Astrocyte of the cerebellum (primary cell): ENCODE results near the gene TTN.

ENCODE experiments used
- DNase-seq: peaks from one replicate; pipeline ENCODE4 v3.0.0-alpha.2; 2011; ENCODE audit warnings: low read depth
- H3K4me3 ChIP-seq: 2 replicates; pipeline ENCODE4 v1.5.1; 2011; ENCODE audit warnings: mild to moderate bottlenecking, low read depth, low read length, moderate library complexity
- in situ Hi-C: cut with HindIII; loops from 2 replicates; pipeline ENCODE4 v1.10.0; 2017; ENCODE audit warnings: low sequenced_read_pairs
- TF ChIP-seq, protein P1 (sequence below): IDR thresholded peaks from 2 replicates; pipeline ENCODE4 v1.5.1; 2012; ENCODE audit warnings: low read length, low read depth, moderate library complexity, mild to moderate bottlenecking; ENCODE audit errors: missing control alignments

Gene TTN

DNA sequence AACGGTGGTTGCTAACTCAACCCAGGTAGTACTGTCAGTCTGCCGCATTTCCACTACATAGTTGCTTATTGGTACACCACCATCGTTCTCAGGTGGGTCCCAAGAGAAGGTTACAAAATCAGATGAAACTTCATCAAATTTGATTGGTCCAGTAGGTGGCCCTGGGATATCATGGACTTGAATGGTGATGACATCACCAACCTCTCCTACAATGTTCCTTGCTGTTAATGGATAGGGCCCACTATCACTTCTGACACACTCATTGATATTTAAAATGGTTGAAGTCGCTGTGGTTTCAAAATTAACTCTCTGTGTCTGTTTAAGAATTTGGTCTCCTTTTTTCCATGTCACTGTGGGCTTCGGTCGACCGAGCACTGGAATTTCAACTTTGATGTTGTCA lies 232.4 kb downstream of the TTN start:
- TF ChIP-seq, protein P1, sequence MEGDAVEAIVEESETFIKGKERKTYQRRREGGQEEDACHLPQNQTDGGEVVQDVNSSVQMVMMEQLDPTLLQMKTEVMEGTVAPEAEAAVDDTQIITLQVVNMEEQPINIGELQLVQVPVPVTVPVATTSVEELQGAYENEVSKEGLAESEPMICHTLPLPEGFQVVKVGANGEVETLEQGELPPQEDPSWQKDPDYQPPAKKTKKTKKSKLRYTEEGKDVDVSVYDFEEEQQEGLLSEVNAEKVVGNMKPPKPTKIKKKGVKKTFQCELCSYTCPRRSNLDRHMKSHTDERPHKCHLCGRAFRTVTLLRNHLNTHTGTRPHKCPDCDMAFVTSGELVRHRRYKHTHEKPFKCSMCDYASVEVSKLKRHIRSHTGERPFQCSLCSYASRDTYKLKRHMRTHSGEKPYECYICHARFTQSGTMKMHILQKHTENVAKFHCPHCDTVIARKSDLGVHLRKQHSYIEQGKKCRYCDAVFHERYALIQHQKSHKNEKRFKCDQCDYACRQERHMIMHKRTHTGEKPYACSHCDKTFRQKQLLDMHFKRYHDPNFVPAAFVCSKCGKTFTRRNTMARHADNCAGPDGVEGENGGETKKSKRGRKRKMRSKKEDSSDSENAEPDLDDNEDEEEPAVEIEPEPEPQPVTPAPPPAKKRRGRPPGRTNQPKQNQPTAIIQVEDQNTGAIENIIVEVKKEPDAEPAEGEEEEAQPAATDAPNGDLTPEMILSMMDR: no peak
- in situ Hi-C loops: no loop called here
- no peak for DNase-seq

DNA sequence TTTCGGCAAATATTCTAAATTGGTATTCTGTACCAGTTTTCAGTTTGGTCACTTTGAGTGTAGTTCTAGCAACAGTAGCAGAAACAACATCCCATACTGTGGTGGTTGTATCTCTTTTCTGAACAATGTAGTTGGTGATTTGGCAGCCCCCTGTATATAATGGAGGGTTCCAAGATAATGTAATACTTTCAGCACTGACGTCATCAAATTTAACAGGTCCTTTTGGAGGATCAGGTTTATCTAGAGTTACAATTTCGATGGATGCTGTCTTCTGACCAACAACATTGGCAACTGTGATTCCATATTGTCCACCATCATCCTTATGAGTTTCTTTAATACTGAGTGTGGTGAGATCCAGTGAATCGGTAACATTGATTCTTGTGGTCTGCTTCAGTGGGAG lies 239.0 kb downstream of the TTN start:
- no peak for DNase-seq
- in situ Hi-C loops: no loop called here
- no peak overlapping the region for H3K4me3 ChIP-seq
- TF ChIP-seq, protein P1: no peak

More for the DNA sequence above, 232.4 kb downstream of the TTN start:
- no peak overlapping the region for H3K4me3 ChIP-seq

DNA sequence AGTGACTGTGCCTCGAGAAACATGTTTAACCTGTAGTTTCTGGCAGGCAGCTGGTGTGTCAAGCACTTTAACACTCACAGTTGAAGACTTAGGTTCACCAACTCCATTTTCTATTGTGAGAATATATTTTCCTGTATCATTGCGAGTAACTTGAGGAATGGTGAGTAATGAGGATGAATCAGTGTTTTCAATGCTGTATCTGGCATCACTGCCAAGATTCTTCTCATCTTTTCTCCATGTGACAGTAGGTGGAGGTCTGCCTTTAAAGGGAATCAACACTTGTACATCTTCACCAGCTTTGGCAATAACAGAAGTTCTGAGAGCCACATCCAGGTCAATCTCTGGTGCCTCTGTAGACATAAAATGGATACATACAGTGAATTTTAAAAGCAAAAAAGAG lies 254.2 kb downstream of the TTN start:
- in situ Hi-C loops: no loop called here
- H3K4me3 ChIP-seq: no peak overlapping the region
- peak; percentile 34 for DNase-seq
- TF ChIP-seq, protein P1: no peak

DNA sequence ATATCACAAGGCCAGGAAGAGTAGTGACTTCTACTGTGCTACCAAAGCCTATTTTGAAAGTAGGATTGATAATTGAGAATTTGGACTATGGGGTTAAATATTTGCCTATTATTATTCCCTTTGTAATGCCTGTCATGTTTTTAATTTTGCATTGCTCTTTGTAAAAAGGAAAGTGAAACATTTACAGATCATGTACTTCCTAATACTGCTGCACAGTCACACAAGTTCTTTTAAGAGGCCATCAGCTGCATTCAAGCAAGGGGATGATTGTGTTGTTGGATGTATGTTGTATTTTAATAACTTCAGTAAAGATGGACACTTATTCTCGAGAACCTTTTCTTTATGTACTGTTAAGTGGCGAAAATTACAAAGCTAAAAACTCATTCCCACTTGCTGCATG lies 256.9 kb downstream of the TTN start:
- DNase-seq: no peak
- TF ChIP-seq, protein P1: no peak
- no peak overlapping the region for H3K4me3 ChIP-seq
- in situ Hi-C loops: no loop called here

DNA sequence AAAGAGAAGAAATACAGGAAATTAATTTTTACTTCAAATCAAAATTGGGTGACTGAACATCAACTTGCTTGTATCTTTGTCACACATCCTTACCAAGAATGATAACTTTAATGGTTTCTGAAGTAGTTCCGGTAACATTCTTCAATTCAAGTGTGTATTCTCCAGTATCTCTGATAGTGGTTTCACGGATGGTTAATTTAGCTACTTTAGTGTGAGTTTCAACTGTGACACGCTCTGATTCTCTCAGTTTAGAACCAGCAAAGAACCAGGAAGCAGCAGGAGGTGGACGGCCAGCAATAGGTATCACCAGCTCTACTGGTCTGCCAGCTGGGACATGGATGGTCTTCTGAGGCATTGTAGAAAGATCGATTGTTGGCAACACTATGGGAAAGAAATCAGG lies 264.7 kb downstream of the TTN start:
- no peak overlapping the region for H3K4me3 ChIP-seq
- in situ Hi-C loops: no loop called here
- TF ChIP-seq, protein P1: no peak
- DNase-seq: no peak

DNA sequence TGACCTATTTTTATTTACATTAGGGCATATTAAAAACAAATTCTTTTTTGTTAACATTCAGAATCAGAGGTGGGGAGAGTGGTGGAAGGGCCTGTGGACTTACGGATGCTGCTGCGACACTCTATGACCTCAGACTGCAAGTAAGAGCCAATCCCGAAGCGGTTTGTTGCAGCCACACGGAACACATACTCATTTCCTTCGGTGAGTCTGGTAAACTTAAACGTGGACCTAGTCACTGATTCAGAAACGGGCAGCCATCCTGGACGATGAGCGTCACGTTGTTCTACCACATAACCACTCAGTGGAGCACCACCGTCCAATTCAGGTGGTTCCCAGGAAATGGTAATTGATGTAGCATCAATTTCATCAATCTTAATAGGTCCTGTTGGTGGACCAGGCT lies 265.1 kb downstream of the TTN start:
- no peak for DNase-seq
- TF ChIP-seq, protein P1: no peak
- in situ Hi-C loops: no loop called here
- H3K4me3 ChIP-seq: no peak overlapping the region

DNA sequence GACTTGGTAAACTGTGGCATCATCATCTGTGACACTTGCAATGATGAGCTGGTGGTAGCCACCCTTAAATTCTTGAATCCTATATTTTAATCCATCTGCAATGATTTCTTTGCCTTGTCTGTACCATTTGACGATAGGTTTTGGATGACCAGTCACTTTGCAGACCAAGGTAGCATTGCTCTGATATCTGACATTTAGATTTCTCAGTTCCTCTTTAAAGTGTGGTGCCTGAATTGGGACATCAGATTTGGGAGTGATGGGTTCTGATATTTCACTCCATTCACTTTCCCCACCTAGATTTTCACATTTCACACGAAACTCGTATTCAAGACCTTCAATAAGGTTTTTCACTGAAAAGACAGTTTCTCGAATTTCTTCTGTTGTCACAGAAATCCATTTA lies 271.2 kb downstream of the TTN start:
- in situ Hi-C loops: no loop called here
- no peak overlapping the region for H3K4me3 ChIP-seq
- TF ChIP-seq, protein P1: no peak
- DNase-seq: no peak
